Smooth muscle cell (in vitro differentiated cells): Measurements from ENCODE around the gene TRIO. TPM values are rescaled to one million over a fixed set of nuclear protein-coding genes. Genes with fewer than 3 reads are reported as not detected.

ENCODE experiments used
- DNase-seq: peaks from one replicate; lab custom pipeline; 2025; ENCODE audit not compliant: unreplicated experiment; lab: John Stamatoyannopoulos, UW
- H2AFZ ChIP-seq: fragments of 200-600 bp; sonication (generic); 2 replicates; pipeline ENCODE4 v1.6.0; 2016; ENCODE audit warnings: antibody characterized with exemption, low read depth, mild to moderate bottlenecking
- H3F3A ChIP-seq: fragments of 200-600 bp; sonication (generic); 2 replicates; pipeline ENCODE4 v1.6.0; 2017; ENCODE audit warnings: antibody characterized with exemption, low read depth
- H3K27ac ChIP-seq: fragments of 200-600 bp; sonication (generic); 2 replicates; pipeline ENCODE4 v1.5.1; 2016; ENCODE audit warnings: low read depth, mild to moderate bottlenecking
- H3K27me3 ChIP-seq: fragments of 200-600 bp; sonication (generic); 2 replicates; pipeline ENCODE4 v1.6.1; 2016; ENCODE audit warnings: low read depth, mild to moderate bottlenecking
- H3K36me3 ChIP-seq: fragments of 200-600 bp; sonication (generic); 2 replicates; pipeline ENCODE4 v1.5.1; 2016; ENCODE audit warnings: low read depth
- H3K4me1 ChIP-seq: fragments of 200-600 bp; sonication (generic); 2 replicates; pipeline ENCODE4 v1.5.1; 2016; ENCODE audit warnings: low read depth
- H3K4me2 ChIP-seq: fragments of 200-600 bp; sonication (generic); 2 replicates; pipeline ENCODE4 v1.6.0; 2016; ENCODE audit warnings: mild to moderate bottlenecking
- H3K4me3 ChIP-seq: fragments of 200-600 bp; sonication (generic); 2 replicates; pipeline ENCODE4 v1.5.1; 2016; ENCODE audit warnings: mild to moderate bottlenecking
- H3K79me2 ChIP-seq: fragments of 200-600 bp; sonication (generic); 2 replicates; pipeline ENCODE4 v1.6.0; 2016; ENCODE audit warnings: low read depth, mild to moderate bottlenecking
- H3K9ac ChIP-seq: fragments of 200-600 bp; sonication (generic); 2 replicates; pipeline ENCODE4 v1.6.0; 2016; ENCODE audit warnings: low read depth
- H3K9me3 ChIP-seq: fragments of 200-600 bp; sonication (generic); replicated peaks from 2 replicates; pipeline ENCODE4 v1.5.1; 2016; ENCODE audit warnings: low read depth
- H4K20me1 ChIP-seq: fragments of 200-600 bp; sonication (generic); 2 replicates; pipeline ENCODE4 v1.6.0; 2016; ENCODE audit warnings: low read depth
- WGBS: methylation state at CpG from one replicate; pipeline ENCODE4 v1.1.7; 2016; ENCODE audit warnings: low lambda C conversion rate; 5-methylcytosine and 5-hydroxymethylcytosine counted together
- polyA plus RNA-seq: library from polyadenylated mRNA; unstranded; fragments of >200 nt; fragmentation: Nextera tagmentation; extraction: Ambion mirVana; gene quantifications from 2 replicates; pipeline ENCODE4 v1.2.1, GENCODE V29; 2016
- total RNA-seq: library from RNA; depleted of rRNA; stranded (reverse); fragments of >200 nt; gene quantifications from 2 replicates; pipeline ENCODE4 v1.2.3, GENCODE V29; 2014
- TF ChIP-seq, protein P1 (sequence below): fragments of 200-600 bp; sonication (generic); IDR thresholded peaks from 2 replicates; pipeline ENCODE4 v1.5.1; 2017; ENCODE audit warnings: borderline replicate concordance, mild to moderate bottlenecking, antibody characterized with exemption; ENCODE audit not compliant: insufficient read depth, poor library complexity, severe bottlenecking

Gene TRIO
- total and polyA plus RNA-seq, 2 experiments from 2014 or later: 10.2 to 118 TPM

DNA sequence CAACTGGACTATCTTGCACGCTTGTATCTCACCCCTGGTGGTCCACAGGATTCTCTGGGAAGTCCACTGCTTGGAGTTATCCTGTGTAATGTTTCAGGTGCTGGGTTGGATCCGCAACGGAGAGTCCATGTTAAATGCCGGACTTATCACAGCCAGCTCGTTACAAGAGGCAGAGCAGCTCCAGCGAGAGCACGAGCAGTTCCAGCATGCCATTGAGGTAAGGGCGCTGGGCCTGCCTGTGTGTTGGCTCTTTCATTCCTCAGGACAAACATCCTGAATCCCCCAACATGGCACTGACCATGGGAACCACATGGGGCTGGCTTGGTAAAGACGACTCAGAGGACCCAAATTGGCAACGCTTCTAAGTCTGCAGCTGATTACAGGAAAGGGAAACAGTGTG lies 223.6 kb downstream of the TRIO start:
- H4K20me1 ChIP-seq: peaks cover 44% of the 10 kb centered on the region
- no peaks in the 10 kb centered on the region for H3K27me3 ChIP-seq
- H3K79me2 ChIP-seq: no peaks in the 10 kb centered on the region
- TF ChIP-seq, protein P1, sequence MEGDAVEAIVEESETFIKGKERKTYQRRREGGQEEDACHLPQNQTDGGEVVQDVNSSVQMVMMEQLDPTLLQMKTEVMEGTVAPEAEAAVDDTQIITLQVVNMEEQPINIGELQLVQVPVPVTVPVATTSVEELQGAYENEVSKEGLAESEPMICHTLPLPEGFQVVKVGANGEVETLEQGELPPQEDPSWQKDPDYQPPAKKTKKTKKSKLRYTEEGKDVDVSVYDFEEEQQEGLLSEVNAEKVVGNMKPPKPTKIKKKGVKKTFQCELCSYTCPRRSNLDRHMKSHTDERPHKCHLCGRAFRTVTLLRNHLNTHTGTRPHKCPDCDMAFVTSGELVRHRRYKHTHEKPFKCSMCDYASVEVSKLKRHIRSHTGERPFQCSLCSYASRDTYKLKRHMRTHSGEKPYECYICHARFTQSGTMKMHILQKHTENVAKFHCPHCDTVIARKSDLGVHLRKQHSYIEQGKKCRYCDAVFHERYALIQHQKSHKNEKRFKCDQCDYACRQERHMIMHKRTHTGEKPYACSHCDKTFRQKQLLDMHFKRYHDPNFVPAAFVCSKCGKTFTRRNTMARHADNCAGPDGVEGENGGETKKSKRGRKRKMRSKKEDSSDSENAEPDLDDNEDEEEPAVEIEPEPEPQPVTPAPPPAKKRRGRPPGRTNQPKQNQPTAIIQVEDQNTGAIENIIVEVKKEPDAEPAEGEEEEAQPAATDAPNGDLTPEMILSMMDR: no peak
- H3K27ac ChIP-seq: no peak overlapping the region
- H3K4me1 ChIP-seq: no peaks in the 10 kb centered on the region
- no peak for DNase-seq
- 96% methylated on average over 10 of the region's 10 CpGs for WGBS
- no peak overlapping the region for H3K4me3 ChIP-seq
- H3K4me2 ChIP-seq: no peak overlapping the region
- no peak overlapping the region for H3K9ac ChIP-seq
- H3F3A ChIP-seq: no peaks in the 10 kb centered on the region
- no peak overlapping the region for H2AFZ ChIP-seq
- H3K36me3 ChIP-seq: peaks cover 43% of the 10 kb centered on the region
- no peaks in the 10 kb centered on the region for H3K9me3 ChIP-seq

DNA sequence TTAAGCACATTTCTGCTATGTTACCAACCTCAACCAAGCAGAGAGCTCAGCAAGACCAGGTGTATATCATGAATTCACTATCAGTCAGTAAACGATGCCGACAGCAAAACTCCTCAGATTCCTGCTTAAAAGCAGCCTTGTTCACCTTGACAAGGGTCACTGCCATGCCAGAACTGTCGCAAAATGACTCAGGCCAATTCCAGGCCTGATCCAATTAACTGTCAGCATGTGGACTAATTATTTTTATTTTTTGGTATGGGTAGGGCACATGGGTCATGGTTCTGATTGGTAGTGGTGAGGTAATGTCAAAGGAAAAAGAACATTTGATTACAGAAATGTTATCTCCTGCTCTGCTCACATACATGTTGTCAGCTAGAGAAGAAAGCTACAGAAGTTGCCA lies 224.2 kb downstream of the TRIO start:
- Histone ChIP-seq H3K36me3 (peaks cover 43% of the 10 kb centered on the region), H3F3A (no peaks in the 10 kb centered on the region), H4K20me1 (peaks cover 46% of the 10 kb centered on the region), H3K79me2 (no peaks in the 10 kb centered on the region), H3K4me2 (no peak overlapping the region), H3K9me3 (no peaks in the 10 kb centered on the region), H2AFZ (no peak overlapping the region), H3K27me3 (no peaks in the 10 kb centered on the region), H3K4me1 (no peaks in the 10 kb centered on the region), H3K27ac (no peak overlapping the region), H3K4me3 (no peak overlapping the region), H3K9ac (no peak overlapping the region)
- 98% methylated on average over 3 of the region's 3 CpGs for WGBS
- DNase-seq: no peak
- TF ChIP-seq, protein P1: no peak

DNA sequence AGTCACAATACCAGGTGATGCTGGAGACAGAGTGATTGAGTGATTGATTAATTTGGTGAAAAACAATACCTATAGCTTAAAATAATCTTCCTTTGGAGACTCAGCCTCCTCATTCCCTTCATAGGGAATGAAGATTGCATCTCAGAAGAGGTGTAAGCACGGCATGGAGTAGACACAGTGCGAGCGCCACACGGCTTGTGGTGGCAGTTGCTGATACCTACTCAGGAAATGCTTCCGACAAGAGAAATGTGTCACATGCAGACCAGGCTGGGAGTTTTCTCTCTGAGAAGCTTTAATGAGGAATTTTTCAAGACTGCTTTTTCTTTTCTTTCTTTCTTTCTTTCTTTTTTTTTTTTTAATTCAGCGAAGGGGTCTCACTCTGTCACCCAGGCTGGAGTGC lies 226.6 kb downstream of the TRIO start:
- H2AFZ ChIP-seq: no peak overlapping the region
- no peak overlapping the region for H3K27ac ChIP-seq
- TF ChIP-seq, protein P1: no peak
- H3K4me2 ChIP-seq: no peak overlapping the region
- H3K79me2 ChIP-seq: no peaks in the 10 kb centered on the region
- no peak overlapping the region for H3K9ac ChIP-seq
- no peaks in the 10 kb centered on the region for H3K27me3 ChIP-seq
- H3K4me3 ChIP-seq: no peak overlapping the region
- H3K4me1 ChIP-seq: no peaks in the 10 kb centered on the region
- peaks cover 39% of the 10 kb centered on the region for H4K20me1 ChIP-seq
- H3K36me3 ChIP-seq: peaks cover 30% of the 10 kb centered on the region
- 88% methylated on average over 6 of the region's 6 CpGs for WGBS
- no peaks in the 10 kb centered on the region for H3F3A ChIP-seq
- no peaks in the 10 kb centered on the region for H3K9me3 ChIP-seq
- DNase-seq: no peak

DNA sequence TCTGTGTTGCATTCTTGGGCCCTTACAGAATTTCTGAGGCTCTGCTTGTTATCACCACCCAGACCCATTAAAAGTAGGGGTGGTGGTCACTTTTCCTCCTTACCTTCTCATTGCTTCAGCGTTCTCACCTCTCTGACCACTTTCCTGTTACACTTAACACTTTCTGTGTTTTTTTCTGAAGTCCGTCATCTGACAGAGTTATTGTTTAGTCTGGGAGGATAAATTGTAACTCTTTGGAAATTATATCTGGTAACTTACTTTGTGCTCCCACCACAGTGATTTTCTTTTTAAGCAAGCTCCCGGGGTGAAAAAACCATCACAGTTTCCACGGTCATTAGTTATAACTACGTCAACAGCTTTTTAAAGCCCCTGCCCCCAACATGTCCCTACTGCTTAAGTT lies 227.2 kb downstream of the TRIO start:
- H3K79me2 ChIP-seq: no peaks in the 10 kb centered on the region
- DNase-seq: no peak
- H2AFZ ChIP-seq: no peak overlapping the region
- H3K4me3 ChIP-seq: no peak overlapping the region
- H3K27ac ChIP-seq: no peak overlapping the region
- no peaks in the 10 kb centered on the region for H3K4me1 ChIP-seq
- TF ChIP-seq, protein P1: no peak
- H3K9me3 ChIP-seq: no peaks in the 10 kb centered on the region
- H3K4me2 ChIP-seq: no peak overlapping the region
- H3K36me3 ChIP-seq: peaks cover 29% of the 10 kb centered on the region
- H3K9ac ChIP-seq: no peak overlapping the region
- no peaks in the 10 kb centered on the region for H3F3A ChIP-seq
- peaks cover 33% of the 10 kb centered on the region for H4K20me1 ChIP-seq
- 89% methylated on average over 5 of the region's 5 CpGs for WGBS
- H3K27me3 ChIP-seq: no peaks in the 10 kb centered on the region
